H1 (cell line): ENCODE results near the gene LMO2.
A peak's percentile ranks its signal among the peaks of the same experiment; 100 is the strongest.

ENCODE experiments used
- CTCF ChIP-seq, 3 experiments: IDR thresholded peaks; 1 replicate in 2 of 3; 2 replicates in 1 of 3; pipeline versions ENCODE4 v1.5.1 to v1.6.1; 2011; ENCODE audit warnings: low read length in 3 of 3, mild to moderate bottlenecking in 3 of 3, inconsistent platforms in 2 of 3, low read depth in 1 of 3, moderate library complexity in 1 of 3; ENCODE audit not compliant: insufficient read depth in 1 of 3; ENCODE audit errors: control extremely low read depth in 1 of 3
- EZH2 ChIP-seq: fragments of 200-600 bp; sonication (generic); IDR thresholded peaks from 2 replicates; pipeline ENCODE4 v1.7.1; 2012; ENCODE audit warnings: low read depth, mild to moderate bottlenecking, moderate library complexity, low read length, inconsistent platforms; ENCODE audit not compliant: severe bottlenecking
- SP1 ChIP-seq: IDR thresholded peaks from 2 replicates; pipeline ENCODE4 v1.6.1; 2011; ENCODE audit warnings: low read depth, low read length

GRCh38 chr11:33857933-33858371, 33.9 kb downstream of the LMO2 start:
- TF ChIP-seq CTCF (IDR thresholded peaks at IDR 0.05; ENCODE audit: control extremely low read depth in 1 of 3, insufficient read depth in 1 of 3, low read depth in 1 of 3, low read length in 3 of 3) (peak; percentile 91 to 96 (median 91)), EZH2 (no peak), SP1 (no peak)
